Neural progenitor cell (in vitro differentiated cells): Measurements from ENCODE around the gene TBL1Y. TPM values are rescaled to one million over a fixed set of nuclear protein-coding genes. Genes with fewer than 3 reads are reported as not detected.

ENCODE experiments used
- DNase-seq: peaks from one replicate; pipeline ENCODE4 v3.0.0-alpha.2; 2016; ENCODE audit warnings: low spot score
- H2AFZ ChIP-seq: fragments of 200-600 bp; sonication (generic); replicated peaks from 2 replicates; pipeline ENCODE4 v1.6.1; 2016; ENCODE audit warnings: antibody characterized with exemption
- H3F3A ChIP-seq: fragments of 200-600 bp; sonication (generic); 2 replicates; pipeline ENCODE4 v1.6.1; 2016; ENCODE audit warnings: antibody characterized with exemption, low read depth
- H3K27ac ChIP-seq: fragments of 200-600 bp; sonication (generic); 2 replicates; pipeline ENCODE4 v1.5.1; 2016; ENCODE audit warnings: mild to moderate bottlenecking
- H3K27me3 ChIP-seq: fragments of 200-600 bp; sonication (generic); 2 replicates; pipeline ENCODE4 v1.6.1; 2016; ENCODE audit warnings: mild to moderate bottlenecking, moderate library complexity
- H3K36me3 ChIP-seq: fragments of 200-600 bp; sonication (generic); 2 replicates; pipeline ENCODE4 v1.5.1; 2016
- H3K4me1 ChIP-seq: fragments of 200-600 bp; sonication (generic); 2 replicates; pipeline ENCODE4 v1.6.1; 2016; ENCODE audit warnings: mixed run types
- H3K4me2 ChIP-seq: fragments of 200-600 bp; sonication (generic); 2 replicates; pipeline ENCODE4 v1.6.1; 2016
- H3K4me3 ChIP-seq: fragments of 200-600 bp; sonication (generic); 2 replicates; pipeline ENCODE4 v1.5.1; 2016
- H3K79me2 ChIP-seq: fragments of 200-600 bp; sonication (generic); 2 replicates; pipeline ENCODE4 v1.6.1; 2016; ENCODE audit warnings: low read depth
- H3K9ac ChIP-seq: fragments of 200-600 bp; sonication (generic); 2 replicates; pipeline ENCODE4 v1.6.1; 2016
- H3K9me3 ChIP-seq: fragments of 200-600 bp; sonication (generic); 2 replicates; pipeline ENCODE4 v1.5.1; 2016; ENCODE audit warnings: low read depth
- H4K20me1 ChIP-seq: fragments of 200-600 bp; sonication (generic); 2 replicates; pipeline ENCODE4 v1.6.1; 2016; ENCODE audit warnings: low read depth
- H3K27ac Mint-ChIP-seq: 3 replicates; pipeline ENCODE4 v1.8.0; 2021; ENCODE audit warnings: mixed read lengths
- H3K27me3 Mint-ChIP-seq: 2 replicates; pipeline ENCODE4 v1.8.0; 2022; ENCODE audit warnings: low read depth, mild to moderate bottlenecking, inconsistent platforms, moderate library complexity, mixed read lengths; ENCODE audit not compliant: insufficient read depth
- H3K36me3 Mint-ChIP-seq: 3 replicates; pipeline ENCODE4 v1.8.0; 2021; ENCODE audit warnings: mixed read lengths
- H3K4me1 Mint-ChIP-seq: 3 replicates; pipeline ENCODE4 v1.8.0; 2021; ENCODE audit warnings: mixed read lengths
- H3K4me3 Mint-ChIP-seq: 3 replicates; pipeline ENCODE4 v1.8.0; 2021; ENCODE audit warnings: mild to moderate bottlenecking, moderate library complexity, mixed read lengths
- H3K9me3 Mint-ChIP-seq: 3 replicates; pipeline ENCODE4 v1.8.0; 2020; ENCODE audit warnings: mixed read lengths
- CTCF ChIP-seq: fragments of 200-600 bp; sonication (generic); IDR thresholded peaks from 2 replicates; pipeline ENCODE4 v1.5.1; 2017; ENCODE audit warnings: antibody characterized with exemption, mild to moderate bottlenecking
- EZH2 ChIP-seq: fragments of 200-600 bp; sonication (generic); IDR thresholded peaks from 2 replicates; pipeline ENCODE4 v1.6.1; 2017; ENCODE audit warnings: antibody characterized with exemption, mild to moderate bottlenecking, moderate library complexity
- EZH2phosphoT487 ChIP-seq: fragments of 200-600 bp; sonication (generic); IDR thresholded peaks from 2 replicates; pipeline ENCODE4 v1.6.1; 2017; ENCODE audit warnings: antibody characterized with exemption
- total RNA-seq: library from RNA; depleted of rRNA; stranded (reverse); fragments of >200 nt; gene quantifications from 2 replicates; pipeline ENCODE4 v1.2.3, GENCODE V29; 2015; ENCODE audit warnings: low replicate concordance

Gene TBL1Y
- total RNA-seq, 1 donor from 2014 or later: not detected

GRCh38 chrY:6935497-6935896 is 25.0 kb downstream of the TBL1Y start:
- H3K4me2 ChIP-seq: no peak overlapping the region
- no peak overlapping the region for H3K27ac ChIP-seq
- H3K4me1 Mint-ChIP-seq: no peaks in the 10 kb centered on the region
- H3K36me3 Mint-ChIP-seq: no peaks in the 10 kb centered on the region
- no peaks in the 10 kb centered on the region for H3K9me3 Mint-ChIP-seq
- no peaks in the 10 kb centered on the region for H3K27me3 Mint-ChIP-seq
- no peaks in the 10 kb centered on the region for H3K27me3 ChIP-seq
- no peaks in the 10 kb centered on the region for H3K79me2 ChIP-seq
- H3K4me3 Mint-ChIP-seq: no peak overlapping the region
- no peak overlapping the region for H3K9ac ChIP-seq
- H4K20me1 ChIP-seq: no peaks in the 10 kb centered on the region
- no peaks in the 10 kb centered on the region for H3F3A ChIP-seq
- H3K4me1 ChIP-seq: no peaks in the 10 kb centered on the region
- no peak overlapping the region for H2AFZ ChIP-seq
- no peak overlapping the region for H3K27ac Mint-ChIP-seq
- TF ChIP-seq EZH2phosphoT487 (no peak), EZH2 (no peak), CTCF (no peak)
- no peaks in the 10 kb centered on the region for H3K36me3 ChIP-seq
- DNase-seq: no peak
- H3K9me3 ChIP-seq: no peaks in the 10 kb centered on the region
- H3K4me3 ChIP-seq: no peak overlapping the region

GRCh38 chrY:6947695-6948094 is 37.2 kb downstream of the TBL1Y start:
- DNase-seq: no peak
- Histone ChIP-seq H3K27me3 (no peaks in the 10 kb centered on the region), H2AFZ (no peak overlapping the region), H3F3A (no peaks in the 10 kb centered on the region), H3K4me3 (no peak overlapping the region), H3K27ac (no peak overlapping the region), H3K9me3 (no peaks in the 10 kb centered on the region), H3K4me2 (no peak overlapping the region), H3K4me1 (no peaks in the 10 kb centered on the region), H4K20me1 (no peaks in the 10 kb centered on the region), H3K36me3 (no peaks in the 10 kb centered on the region), H3K79me2 (no peaks in the 10 kb centered on the region), H3K9ac (no peak overlapping the region)
- no peaks in the 10 kb centered on the region for H3K4me1 Mint-ChIP-seq
- H3K27ac Mint-ChIP-seq: no peak overlapping the region
- H3K9me3 Mint-ChIP-seq: no peaks in the 10 kb centered on the region
- no peak for TF ChIP-seq CTCF
- no peak for TF ChIP-seq EZH2
- no peak for TF ChIP-seq EZH2phosphoT487
- no peak overlapping the region for H3K4me3 Mint-ChIP-seq
- no peaks in the 10 kb centered on the region for H3K36me3 Mint-ChIP-seq
- H3K27me3 Mint-ChIP-seq: no peaks in the 10 kb centered on the region

- H3K4me3 ChIP-seq: no peak overlapping the region
- no peaks in the 10 kb centered on the region for H4K20me1 ChIP-seq
- no peaks in the 10 kb centered on the region for H3F3A ChIP-seq
- H3K27ac ChIP-seq: no peak overlapping the region
- no peak overlapping the region for H2AFZ ChIP-seq
- no peaks in the 10 kb centered on the region for H3K36me3 Mint-ChIP-seq
- no peak for DNase-seq
- H3K4me1 Mint-ChIP-seq: no peaks in the 10 kb centered on the region
- H3K36me3 ChIP-seq: no peaks in the 10 kb centered on the region
- H3K9ac ChIP-seq: no peak overlapping the region
- no peak overlapping the region for H3K4me3 Mint-ChIP-seq
- no peaks in the 10 kb centered on the region for H3K9me3 ChIP-seq
- no peaks in the 10 kb centered on the region for H3K79me2 ChIP-seq
- no peak for TF ChIP-seq EZH2phosphoT487
- no peak for TF ChIP-seq EZH2
- no peak for TF ChIP-seq CTCF
- no peak overlapping the region for H3K4me2 ChIP-seq
- H3K27me3 Mint-ChIP-seq: no peaks in the 10 kb centered on the region
- no peaks in the 10 kb centered on the region for H3K9me3 Mint-ChIP-seq
- H3K4me1 ChIP-seq: no peaks in the 10 kb centered on the region
- no peaks in the 10 kb centered on the region for H3K27me3 ChIP-seq
- no peak overlapping the region for H3K27ac Mint-ChIP-seq
These were observed 37.9 kb downstream of the TBL1Y start for GRCh38 chrY:6948378-6948777.

- TF ChIP-seq CTCF (no peak), EZH2 (no peak), EZH2phosphoT487 (no peak)
- H3K4me1 Mint-ChIP-seq: no peaks in the 10 kb centered on the region
- Histone ChIP-seq H4K20me1 (no peaks in the 10 kb centered on the region), H2AFZ (no peak overlapping the region), H3K4me2 (no peak overlapping the region), H3F3A (no peaks in the 10 kb centered on the region), H3K27ac (no peak overlapping the region), H3K36me3 (no peaks in the 10 kb centered on the region), H3K4me3 (no peak overlapping the region), H3K27me3 (no peaks in the 10 kb centered on the region), H3K9ac (no peak overlapping the region), H3K9me3 (no peaks in the 10 kb centered on the region), H3K79me2 (no peaks in the 10 kb centered on the region), H3K4me1 (no peaks in the 10 kb centered on the region)
- no peaks in the 10 kb centered on the region for H3K36me3 Mint-ChIP-seq
- H3K9me3 Mint-ChIP-seq: no peaks in the 10 kb centered on the region
- H3K27me3 Mint-ChIP-seq: no peaks in the 10 kb centered on the region
- H3K4me3 Mint-ChIP-seq: no peak overlapping the region
- no peak overlapping the region for H3K27ac Mint-ChIP-seq
- no peak for DNase-seq
These were observed 39.5 kb downstream of the TBL1Y start for GRCh38 chrY:6949947-6950346.
